CD4-positive, alpha-beta T cell treated with Interleukin-17A for 1 hour (primary cell): ENCODE measurements around the gene JUP.
A peak's percentile ranks its signal among the peaks of the same experiment; 100 is the strongest.
"Not testable (repeated sequence)": the region's sequence is repeated elsewhere in the genome, so short reads cannot be mapped to it uniquely, and the experiment has no call there.

Source experiments
- DNase-seq: peaks from one replicate; pipeline ENCODE4 v3.0.0-alpha.2; 2020

The JUP gene

DNA sequence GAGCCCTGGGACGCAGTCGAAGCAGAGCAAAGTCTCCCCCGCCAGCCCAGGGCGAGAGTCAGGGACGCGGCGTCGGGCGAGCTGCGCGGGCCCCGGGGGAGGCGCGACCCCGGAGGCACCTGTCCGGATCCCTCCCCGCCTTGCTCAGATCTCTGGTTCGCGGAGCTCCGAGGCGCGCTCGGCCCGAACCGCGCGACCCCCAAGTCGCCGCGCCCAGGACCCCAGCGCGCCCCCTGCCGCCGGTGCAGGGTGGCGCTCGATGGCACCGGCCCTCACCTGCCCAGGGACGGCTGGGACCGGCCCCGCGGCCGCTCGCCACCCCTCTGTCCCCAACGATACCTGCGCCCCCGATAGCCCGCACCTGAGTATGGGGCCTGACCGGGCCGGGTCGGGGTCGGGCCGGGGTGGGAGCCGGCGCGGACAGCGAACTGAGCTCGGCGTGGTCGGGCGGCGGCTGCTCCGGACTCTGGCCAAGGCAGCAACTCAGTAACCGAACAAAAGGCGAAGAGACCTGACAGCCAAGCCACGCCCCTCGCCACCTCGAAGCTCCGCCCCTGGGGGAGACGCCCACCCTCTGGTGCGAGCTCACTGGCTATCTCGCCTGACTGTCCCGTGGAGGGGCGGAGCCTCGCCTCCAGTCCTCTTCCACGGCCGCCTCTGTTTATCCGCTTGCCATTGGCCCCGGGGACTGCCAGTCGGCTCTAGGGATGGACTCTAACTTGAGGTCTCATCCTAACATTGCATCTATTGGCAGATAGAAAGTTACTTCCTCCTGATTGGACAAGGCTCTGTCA lies at the start of gene JUP:
Gene JUP (minus strand): TSS at position 485 of the 794 bp plus-strand sequence. CDS start 14,857 bp downstream, outside the sequence.
- DNase-seq, result peak; percentile 91

GRCh38 chr17:41835800-41836549 lies 49.5 kb upstream of the JUP start, which contains the start of gene NT5C3B:
NT5C3B (minus strand) TSS chr17:41836232; CDS start chr17:41836193, 39 bp downstream.
- DNase-seq, result peak; percentile 50

DNA sequence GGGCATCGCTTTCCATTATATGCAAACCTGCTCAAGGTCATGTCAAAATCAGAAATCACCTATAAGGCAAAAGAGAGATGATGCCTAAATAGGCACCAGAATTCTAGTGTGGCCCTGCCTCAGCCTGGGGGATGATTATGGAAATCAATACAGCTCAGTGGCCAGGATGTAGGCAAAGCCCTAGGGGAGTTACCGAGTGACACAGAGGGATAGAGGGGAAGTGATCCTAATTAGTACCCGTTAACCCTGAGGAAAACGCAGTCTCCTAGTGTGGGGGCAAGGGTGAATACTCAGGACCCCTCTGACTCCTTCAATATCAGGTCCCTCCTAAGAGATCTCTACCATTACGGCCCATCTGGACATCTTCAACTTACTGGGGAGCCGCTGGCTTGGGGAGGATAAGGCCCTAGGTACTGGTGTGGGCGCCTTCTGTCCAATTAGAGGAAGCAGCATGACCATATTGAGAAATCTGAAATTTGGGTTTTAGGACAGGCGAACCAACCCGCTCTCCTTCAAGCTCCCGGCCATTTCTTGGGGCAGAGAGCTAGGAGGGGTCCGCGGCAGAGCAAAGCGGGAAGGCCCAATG lies 48.8 kb upstream of the JUP start:
- no peak for DNase-seq

- not testable (repeated sequence) for DNase-seq
These were observed 43.5 kb upstream of the JUP start for GRCh38 chr17:41829961-41830360.

DNA sequence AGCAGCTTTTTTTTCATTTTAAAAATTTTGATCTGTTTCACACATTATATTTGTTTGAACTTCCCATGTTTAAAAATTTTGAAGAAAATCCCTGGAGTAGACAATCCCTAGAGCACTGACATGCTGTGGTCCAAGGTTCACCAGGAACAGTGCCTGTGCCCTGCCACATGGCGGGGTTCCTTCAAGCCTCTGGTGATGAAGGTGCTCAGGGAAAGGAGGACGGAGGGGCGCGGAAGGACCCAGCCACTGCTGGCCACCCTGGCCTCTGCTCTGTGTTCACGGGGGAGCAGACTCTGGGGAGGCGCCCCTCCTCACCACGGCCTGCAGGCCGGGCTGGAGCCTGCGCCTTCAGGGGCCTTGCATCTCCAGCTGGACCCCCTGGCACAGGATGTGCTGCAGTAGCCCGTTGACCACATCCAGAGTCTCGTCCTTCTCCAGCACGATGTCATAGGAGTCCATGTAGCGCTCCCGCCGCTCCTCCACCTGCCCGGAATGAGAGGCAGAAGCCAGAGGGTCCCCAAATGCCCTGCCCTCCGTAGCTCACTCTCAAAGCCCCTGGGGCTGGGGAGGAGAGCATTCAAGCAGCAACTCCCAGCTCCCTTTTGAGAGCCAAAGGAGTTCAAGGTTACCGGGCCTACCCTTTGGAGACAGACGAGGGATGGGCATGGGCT lies 38.8 kb upstream of the JUP start:
- DNase-seq, result no peak

DNA sequence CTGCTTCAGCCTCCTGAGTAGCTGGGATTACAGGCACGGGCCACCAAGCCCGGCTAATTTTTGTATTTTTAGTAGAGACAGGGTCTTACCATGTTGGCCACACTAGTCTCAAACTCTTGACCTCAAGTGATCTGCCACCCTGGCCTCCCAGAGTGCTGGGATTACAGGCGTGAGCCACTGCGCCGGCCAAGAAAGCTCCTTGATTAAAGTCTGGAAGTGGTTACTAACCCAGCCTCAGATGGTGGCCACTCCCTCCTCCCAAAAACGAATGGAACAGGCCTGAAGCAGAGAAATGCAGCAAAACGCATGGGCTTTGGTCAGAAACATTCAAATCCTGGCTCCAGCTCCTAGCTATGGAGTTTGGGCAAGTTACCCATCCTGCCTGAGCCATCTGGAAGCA lies 37.6 kb upstream of the JUP start:
- no peak for DNase-seq

DNA sequence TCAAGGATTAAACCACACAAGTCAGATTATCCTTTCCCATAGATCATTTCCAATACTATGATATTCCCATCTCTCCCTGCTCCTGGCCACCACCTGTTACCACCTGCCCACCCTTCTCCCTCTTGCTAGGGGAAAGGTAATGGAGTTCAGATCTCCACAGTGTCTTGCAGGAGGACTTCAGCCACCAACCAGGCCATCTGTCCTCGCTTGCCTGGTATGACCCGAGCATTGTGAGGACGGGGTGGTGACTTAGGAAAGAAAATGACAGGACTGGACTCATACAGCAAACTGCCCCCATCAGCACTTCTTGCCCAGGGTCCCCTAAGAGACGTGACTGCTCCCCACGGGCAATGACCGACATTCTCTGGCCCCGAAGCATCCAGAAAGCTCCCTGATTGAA lies 37.1 kb upstream of the JUP start:
- DNase-seq, result no peak

DNA sequence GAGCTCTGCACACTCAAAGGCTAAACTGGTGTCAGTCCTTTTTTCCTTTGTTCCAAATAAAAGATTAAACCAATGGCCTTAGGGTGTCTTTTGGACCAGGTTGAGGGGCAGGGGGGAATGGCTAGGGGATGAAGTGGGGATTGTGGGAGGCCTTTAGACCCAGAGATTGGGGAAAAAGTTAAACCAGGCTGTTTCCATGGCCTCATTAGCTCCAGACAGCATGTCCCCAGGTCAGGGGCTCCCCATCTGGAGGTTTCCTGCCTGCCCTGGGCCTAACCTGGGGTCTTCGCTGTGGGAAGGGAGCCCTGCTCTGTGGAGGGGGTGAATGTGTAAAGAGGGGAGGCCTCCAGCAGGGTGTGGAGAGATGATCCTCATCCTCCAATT lies 36.6 kb upstream of the JUP start:
- DNase-seq, result no peak

DNA sequence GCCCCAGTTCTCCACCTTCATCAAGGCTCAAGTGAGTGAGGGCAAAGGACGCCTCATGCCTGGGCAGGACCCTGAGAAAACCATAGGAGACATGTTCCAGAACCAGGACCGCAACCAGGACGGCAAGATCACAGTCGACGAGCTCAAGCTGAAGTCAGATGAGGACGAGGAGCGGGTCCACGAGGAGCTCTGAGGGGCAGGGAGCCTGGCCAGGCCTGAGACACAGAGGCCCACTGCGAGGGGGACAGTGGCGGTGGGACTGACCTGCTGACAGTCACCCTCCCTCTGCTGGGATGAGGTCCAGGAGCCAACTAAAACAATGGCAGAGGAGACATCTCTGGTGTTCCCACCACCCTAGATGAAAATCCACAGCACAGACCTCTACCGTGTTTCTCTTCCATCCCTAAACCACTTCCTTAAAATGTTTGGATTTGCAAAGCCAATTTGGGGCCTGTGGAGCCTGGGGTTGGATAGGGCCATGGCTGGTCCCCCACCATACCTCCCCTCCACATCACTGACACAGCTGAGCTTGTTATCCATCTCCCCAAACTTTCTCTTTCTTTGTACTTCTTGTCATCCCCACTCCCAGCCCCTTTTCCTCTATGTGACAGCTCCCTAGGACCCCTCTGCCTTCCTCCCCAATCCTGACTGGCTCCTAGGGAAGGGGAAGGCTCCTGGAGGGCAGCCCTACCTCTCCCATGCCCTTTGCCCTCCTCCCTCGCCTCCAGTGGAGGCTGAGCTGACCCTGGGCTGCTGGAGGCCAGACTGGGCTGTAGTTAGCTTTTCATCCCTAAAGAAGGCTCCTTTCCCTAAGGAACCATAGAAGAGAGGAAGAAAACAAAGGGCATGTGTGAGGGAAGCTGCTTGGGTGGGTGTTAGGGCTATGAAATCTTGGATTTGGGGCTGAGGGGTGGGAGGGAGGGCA lies 36.0 kb upstream of the JUP start:
- no peak for DNase-seq

DNA sequence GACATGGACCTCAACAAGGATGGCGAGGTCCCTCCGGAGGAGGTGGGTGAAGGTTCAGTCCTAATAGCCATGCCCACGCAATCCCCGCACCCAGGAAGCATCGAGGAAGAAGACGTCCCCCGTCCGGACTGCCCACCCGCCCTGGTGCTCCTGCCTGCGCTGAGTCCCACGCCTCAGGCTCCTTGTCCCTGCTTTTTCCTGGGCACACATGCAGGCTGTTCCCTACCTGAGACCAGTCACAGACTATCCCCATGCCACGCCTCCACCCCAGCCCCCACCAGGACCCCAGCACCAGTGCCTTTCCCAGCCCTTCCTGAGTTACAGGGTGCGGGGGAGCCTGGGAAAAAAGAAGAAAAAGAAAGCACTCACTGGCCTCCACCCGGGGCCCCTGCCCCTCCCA lies 35.3 kb upstream of the JUP start:
- DNase-seq, result no peak

DNA sequence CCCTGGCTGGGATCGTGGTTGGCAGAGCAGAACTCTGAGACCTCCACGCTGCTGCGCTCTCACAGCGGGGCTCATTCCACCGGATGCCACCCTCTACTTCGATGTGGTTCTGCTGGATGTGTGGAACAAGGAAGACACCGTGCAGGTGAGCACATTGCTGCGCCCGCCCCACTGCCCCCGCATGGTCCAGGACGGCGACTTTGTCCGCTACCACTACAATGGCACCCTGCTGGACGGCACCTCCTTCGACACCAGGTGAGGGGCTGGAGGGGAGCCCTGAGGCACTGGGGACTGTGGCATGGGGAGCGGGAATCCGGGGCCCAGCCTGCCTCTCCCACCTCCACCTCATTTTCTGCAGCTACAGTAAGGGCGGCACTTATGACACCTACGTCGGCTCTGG lies 31.5 kb upstream of the JUP start:
- no peak for DNase-seq

DNA sequence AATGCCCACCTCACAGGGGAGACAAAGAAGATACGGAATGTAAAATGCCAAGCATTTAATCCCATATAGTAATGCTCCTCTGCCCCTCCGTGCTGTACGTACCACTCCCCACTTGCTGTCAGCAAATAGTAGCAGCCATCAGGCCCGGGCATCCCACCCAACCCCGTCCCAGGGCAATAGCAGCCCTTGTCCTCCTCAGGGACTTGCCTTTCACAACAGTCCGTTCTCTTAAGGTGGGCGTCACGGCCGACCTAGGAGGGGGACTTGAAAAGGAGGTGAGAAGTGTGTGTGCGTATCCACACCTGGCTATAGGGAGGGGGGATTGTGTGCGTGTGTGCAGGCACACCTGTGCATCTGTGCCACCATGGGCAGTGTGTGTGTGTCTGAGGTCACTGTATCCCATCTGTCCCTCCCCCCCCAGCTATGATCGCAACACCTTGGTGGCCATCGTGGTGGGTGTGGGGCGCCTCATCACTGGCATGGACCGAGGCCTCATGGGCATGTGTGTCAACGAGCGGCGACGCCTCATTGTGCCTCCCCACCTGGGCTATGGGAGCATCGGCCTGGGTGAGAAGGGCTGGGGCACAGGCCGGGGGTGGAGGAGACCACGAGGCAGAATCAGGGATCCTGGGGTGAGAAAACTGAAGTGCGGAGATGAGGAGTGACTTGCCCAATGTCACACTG lies 30.3 kb upstream of the JUP start:
- DNase-seq, result no peak

- DNase-seq, result no peak
These were observed 27.7 kb upstream of the JUP start for GRCh38 chr17:41814195-41814594.

- DNase-seq, result no peak
These were observed 27.2 kb upstream of the JUP start for GRCh38 chr17:41813699-41814124.

GRCh38 chr17:41813152-41813680 lies 26.7 kb upstream of the JUP start:
- no peak for DNase-seq

DNA sequence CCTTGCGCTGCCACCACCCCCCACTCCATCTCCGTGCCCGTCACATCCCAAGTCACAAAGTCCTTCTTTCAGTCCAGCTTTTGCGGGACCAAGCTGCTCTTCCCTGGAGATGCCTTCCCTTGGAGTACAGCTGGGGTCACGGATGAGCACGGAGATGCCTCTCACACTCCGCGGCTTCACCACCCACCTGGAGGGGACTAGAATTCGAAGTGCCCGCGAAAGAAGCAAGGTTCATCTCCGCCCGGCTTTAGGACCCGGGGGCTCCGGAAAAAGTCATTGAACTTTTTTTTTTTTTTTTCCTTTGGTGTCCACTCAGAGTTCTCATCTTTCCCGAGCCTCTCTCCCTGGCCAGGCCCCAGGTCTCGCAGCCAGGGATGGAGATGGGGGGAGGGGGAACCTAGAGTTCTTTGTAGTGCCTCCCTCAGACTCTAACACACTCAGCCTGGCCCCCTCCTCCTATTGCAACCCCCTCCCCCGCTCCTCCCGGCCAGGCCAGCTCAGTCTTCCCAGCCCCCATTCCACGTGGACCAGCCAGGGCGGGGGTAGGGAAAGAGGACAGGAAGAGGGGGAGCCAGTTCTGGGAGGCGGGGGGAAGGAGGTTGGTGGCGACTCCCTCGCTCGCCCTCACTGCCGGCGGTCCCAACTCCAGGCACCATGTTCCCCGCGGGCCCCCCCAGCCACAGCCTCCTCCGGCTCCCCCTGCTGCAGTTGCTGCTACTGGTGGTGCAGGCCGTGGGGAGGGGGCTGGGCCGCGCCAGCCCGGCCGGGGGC lies 26.1 kb upstream of the JUP start, which contains the start of gene FKBP10:
Gene FKBP10 (plus strand): TSS at position 624 of the 771 bp plus-strand sequence. CDS start 31 bp downstream, at position 655.
- DNase-seq, result peak; percentile 43

DNA sequence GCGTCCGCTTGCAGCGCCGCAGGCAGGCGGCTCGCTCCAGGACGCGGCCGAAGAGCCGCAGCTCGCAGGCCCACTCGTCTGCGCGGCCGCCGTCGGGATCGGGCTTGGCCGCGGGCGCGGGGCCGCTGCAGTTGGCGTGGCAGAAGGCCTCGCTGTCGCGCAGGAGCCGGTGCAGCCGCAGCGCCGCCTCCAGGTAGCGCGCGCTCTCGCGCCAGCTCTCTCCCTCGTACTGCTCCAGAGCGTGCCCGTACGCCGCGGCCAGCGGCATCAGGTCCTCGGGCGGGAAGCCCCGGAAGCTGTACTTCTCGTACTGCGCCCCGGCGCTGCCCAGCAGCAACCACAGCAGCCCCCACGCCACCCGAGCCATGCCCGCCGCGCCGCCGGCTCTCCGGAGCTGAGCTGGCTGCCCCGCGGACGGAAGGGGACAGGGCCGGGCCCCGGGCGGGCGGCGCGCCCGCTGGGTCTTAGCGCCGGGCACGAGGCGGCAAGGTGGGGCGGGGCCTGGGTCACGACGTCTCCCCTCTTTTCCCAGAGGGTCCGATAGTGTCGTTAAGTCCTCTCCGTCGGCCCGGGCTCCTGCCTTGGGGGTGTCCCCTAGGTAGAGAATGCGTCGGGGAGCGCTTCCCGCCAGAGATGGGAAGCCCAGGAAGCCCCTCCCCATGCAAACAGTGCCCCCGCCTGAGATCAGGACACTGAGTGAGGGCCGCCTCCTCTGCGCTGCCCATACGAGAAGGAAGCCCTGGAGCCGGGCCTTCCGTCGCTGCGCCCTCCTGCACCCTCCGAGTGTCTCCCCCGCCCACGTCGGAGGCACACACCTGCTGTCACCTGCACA lies 25.3 kb upstream of the JUP start, which contains the start of gene P3H4:
Gene P3H4 (minus strand): TSS at position 401 of the 832 bp plus-strand sequence. CDS start 34 bp downstream, at position 367.
- DNase-seq, result peak; percentile 74

- DNase-seq, result no peak
These were observed 24.4 kb upstream of the JUP start for GRCh38 chr17:41810659-41811548.
